ENCODE measurements around the gene TIMP3. TPM values are rescaled to one million over a fixed set of nuclear protein-coding genes. Genes with fewer than 3 reads are reported as not detected.

Gene TIMP3
- total RNA-seq, 1 experiment from 2014 or later: 0.87 TPM

- Histone ChIP-seq H3K79me1 (ENCODE audit: insufficient read depth, low read depth, low read length, poor library complexity, severe bottlenecking) (no peaks in the 10 kb centered on the region), H3K23me2 (ENCODE audit: insufficient read length, low read depth, low read length, poor library complexity, severe bottlenecking) (no peaks in the 10 kb centered on the region), H2BK12ac (ENCODE audit: insufficient read length, low read depth, low read length) (no peak overlapping the region), H3K56ac (ENCODE audit: insufficient read length, low read depth, low read length) (no peak overlapping the region), H4K5ac (ENCODE audit: insufficient read length, low read depth, low read length) (no peak overlapping the region), H3K14ac (ENCODE audit: insufficient read depth, low read length) (no peak overlapping the region), H4K91ac (ENCODE audit: insufficient read length, low read depth, low read length) (no peak overlapping the region), H3K9ac (ENCODE audit: extremely low read depth, insufficient read length, low read length) (no peak overlapping the region), H3K4ac (ENCODE audit: low read depth, low read length) (no peak overlapping the region), H3K23ac (ENCODE audit: insufficient read length, low read depth, low read length) (no peak overlapping the region), H2BK20ac (ENCODE audit: low read depth, low read length, poor library complexity, severe bottlenecking) (no peak overlapping the region), H2BK15ac (ENCODE audit: low read depth, low read length) (no peak overlapping the region), H3K9me3 (ENCODE audit: control insufficient read depth, low read depth, low read length) (no peaks in the 10 kb centered on the region), H2AK5ac (ENCODE audit: insufficient read length, low read length) (no peak overlapping the region), H3T11ph (ENCODE audit: low read length) (no peak overlapping the region), H2BK120ac (ENCODE audit: low read depth, low read length, poor library complexity, severe bottlenecking) (no peak overlapping the region), H4K20me1 (ENCODE audit: control insufficient read depth, insufficient read depth, insufficient read length) (no peaks in the 10 kb centered on the region), H2AFZ (ENCODE audit: low read length) (no peak overlapping the region), H4K8ac (replicated peaks; ENCODE audit: insufficient read length, low read depth, low read length) (no peak overlapping the region), H3K4me1 (ENCODE audit: insufficient read depth, low read length) (no peaks in the 10 kb centered on the region), H2BK5ac (ENCODE audit: insufficient read length, low read length) (no peak overlapping the region), H3K18ac (ENCODE audit: insufficient read length, low read depth, low read length) (no peak overlapping the region), H3K27me3 (ENCODE audit: insufficient read depth, low read length) (no peaks in the 10 kb centered on the region), H3K4me2 (ENCODE audit: insufficient read depth, insufficient read length, low read length) (no peak overlapping the region), H3K27ac (ENCODE audit: insufficient read length, low read depth, low read length) (no peak overlapping the region), H3K79me2 (ENCODE audit: insufficient read depth, low read length) (no peaks in the 10 kb centered on the region)
- Mint-ChIP-seq H3K9me3 (no peaks in the 10 kb centered on the region), H3K4me1 (peaks cover 14 to 20% of the 10 kb centered on the region in 2 experiments), H3K27ac (peak overlapping the region in 1 of 3 experiments; percentile 70; a peak in 1 of 7 replicates), H3K36me3 (ENCODE audit: insufficient read depth in 1 of 3, low read depth in 3 of 3) (peaks cover 0 to 20% (median 20%) of the 10 kb centered on the region in 3 experiments; a peak in 3 of 7 replicates), H3K4me3 (no peak overlapping the region), H3K27me3 (ENCODE audit: low read depth) (no peaks in the 10 kb centered on the region; the same call in 1 of the 2 replicates)
- peak; percentile 75 for DNase-seq
- no CpG with 5 or more reads among the region's 10 CpGs for WGBS (ENCODE audit: extremely low coverage, insufficient read length, low lambda C conversion rate)
- TF ChIP-seq CTCF (conservative IDR thresholded peaks at IDR 0.05): peak; percentile 79
These were observed 21.7 kb downstream of the TIMP3 start for GRCh38 chr22:32823024-32823730.
